KOPT-K1 (cell line): ENCODE measurements around the gene KIAA1958.
"Not testable (repeated sequence)": the region's sequence is repeated elsewhere in the genome, so short reads cannot be mapped to it uniquely, and the experiment has no call there.

Experiments
- H3K27ac ChIP-seq: fragments of 200-600 bp; sonication (generic); 2 replicates; pipeline ENCODE4 v1.5.1; 2016; ENCODE audit warnings: antibody characterized with exemption, mild to moderate bottlenecking, low read depth, low read length; ENCODE audit not compliant: poor library complexity, severe bottlenecking
- H3K36me3 ChIP-seq: fragments of 200-600 bp; sonication (generic); 2 replicates; pipeline ENCODE4 v1.5.1; 2017; ENCODE audit warnings: antibody characterized with exemption, mild to moderate bottlenecking, low read length, moderate library complexity; ENCODE audit not compliant: insufficient read depth
- H3K9me3 ChIP-seq: fragments of 200-600 bp; sonication (generic); 2 replicates; pipeline ENCODE4 v1.5.1; 2017; ENCODE audit warnings: antibody characterized with exemption, low read length, mild to moderate bottlenecking; ENCODE audit not compliant: insufficient read depth, poor library complexity, severe bottlenecking

Gene KIAA1958

GRCh38 chr9:112502175-112502946, 15.7 kb downstream of the KIAA1958 start:
- Histone ChIP-seq H3K9me3 (no peaks in the 10 kb centered on the region), H3K27ac (no peak overlapping the region), H3K36me3 (no peaks in the 10 kb centered on the region)

DNA sequence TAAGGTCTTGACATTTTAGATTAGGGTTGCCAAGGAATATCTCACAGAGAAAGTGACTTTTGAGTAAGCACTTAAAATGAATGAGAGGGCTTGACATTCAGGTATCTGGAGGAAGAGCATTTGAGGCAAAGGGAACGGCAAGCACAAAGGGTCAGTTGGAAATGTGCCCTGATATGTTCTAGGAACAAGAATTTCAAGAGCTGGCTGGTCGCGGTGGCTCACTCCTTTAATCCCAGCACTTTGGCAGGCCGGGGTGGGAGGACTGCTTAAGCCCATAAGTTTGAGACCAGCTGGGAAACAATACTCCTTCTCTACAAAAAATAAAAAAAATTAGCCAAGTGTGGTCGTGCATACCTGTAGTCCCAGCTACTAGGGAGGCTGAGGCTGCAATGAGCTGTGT, 16.5 kb downstream of the KIAA1958 start:
- Histone ChIP-seq H3K36me3 (no peaks in the 10 kb centered on the region), H3K27ac (no peak overlapping the region), H3K9me3 (no peaks in the 10 kb centered on the region)

GRCh38 chr9:112505086-112505485, 18.5 kb downstream of the KIAA1958 start:
- H3K36me3 ChIP-seq: no peaks in the 10 kb centered on the region
- no peak overlapping the region for H3K27ac ChIP-seq
- H3K9me3 ChIP-seq: no peaks in the 10 kb centered on the region

GRCh38 chr9:112505607-112506006, 19.0 kb downstream of the KIAA1958 start:
- H3K36me3 ChIP-seq: no peaks in the 10 kb centered on the region
- no peak overlapping the region for H3K27ac ChIP-seq
- H3K9me3 ChIP-seq: no peaks in the 10 kb centered on the region

GRCh38 chr9:112506571-112506970, 19.9 kb downstream of the KIAA1958 start:
- no peak overlapping the region for H3K27ac ChIP-seq
- no peaks in the 10 kb centered on the region for H3K9me3 ChIP-seq
- no peaks in the 10 kb centered on the region for H3K36me3 ChIP-seq

GRCh38 chr9:112507001-112507680, 20.5 kb downstream of the KIAA1958 start:
- Histone ChIP-seq H3K9me3 (no peaks in the 10 kb centered on the region), H3K27ac (no peak overlapping the region), H3K36me3 (no peaks in the 10 kb centered on the region)

GRCh38 chr9:112508377-112508776, 21.8 kb downstream of the KIAA1958 start:
- Histone ChIP-seq H3K27ac (no peak overlapping the region), H3K36me3 (no peaks in the 10 kb centered on the region), H3K9me3 (no peaks in the 10 kb centered on the region)

DNA sequence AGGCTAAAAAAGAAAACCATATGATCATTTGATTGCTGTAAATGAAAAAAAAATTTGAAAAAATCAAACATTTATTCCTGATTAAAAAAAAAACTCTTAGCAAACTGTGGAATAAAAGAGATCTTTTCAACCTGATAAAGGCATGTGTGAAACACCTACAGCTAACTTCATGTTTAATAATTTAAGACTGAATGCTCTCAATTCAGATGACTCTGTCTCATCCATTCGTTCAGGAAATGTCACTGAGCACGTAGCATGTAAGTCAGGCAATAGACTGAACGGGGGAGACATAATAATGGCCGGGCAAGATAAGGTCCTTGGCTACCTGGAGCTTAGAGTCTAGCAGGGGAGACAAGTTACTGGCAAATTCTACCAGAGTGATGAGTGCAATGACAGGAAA, 25.8 kb downstream of the KIAA1958 start:
- H3K27ac ChIP-seq, H3K9me3 ChIP-seq: not testable (repeated sequence)

DNA sequence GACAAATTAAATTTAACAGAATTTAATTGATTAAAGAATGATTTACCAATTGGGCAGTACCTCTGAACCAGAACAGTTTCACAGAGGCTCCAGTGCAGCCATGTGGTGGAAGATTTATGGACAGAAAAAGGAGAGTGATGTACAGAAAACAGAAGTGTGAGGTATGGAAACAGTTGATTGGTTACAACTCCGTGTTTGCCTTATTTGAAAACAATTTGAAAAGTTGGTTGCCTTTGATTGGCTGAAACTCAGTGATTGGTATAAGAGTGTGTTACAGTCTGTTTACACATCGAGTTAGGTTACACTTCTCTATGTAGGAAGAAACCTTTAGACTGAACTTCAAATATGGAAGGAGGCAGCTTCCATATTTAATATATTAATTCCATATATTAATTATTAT, 30.1 kb downstream of the KIAA1958 start:
- Histone ChIP-seq H3K27ac (no peak overlapping the region), H3K36me3 (no peaks in the 10 kb centered on the region), H3K9me3 (no peaks in the 10 kb centered on the region)

More for the DNA sequence above, 25.8 kb downstream of the KIAA1958 start:
- not testable (repeated sequence) for H3K36me3 ChIP-seq

DNA sequence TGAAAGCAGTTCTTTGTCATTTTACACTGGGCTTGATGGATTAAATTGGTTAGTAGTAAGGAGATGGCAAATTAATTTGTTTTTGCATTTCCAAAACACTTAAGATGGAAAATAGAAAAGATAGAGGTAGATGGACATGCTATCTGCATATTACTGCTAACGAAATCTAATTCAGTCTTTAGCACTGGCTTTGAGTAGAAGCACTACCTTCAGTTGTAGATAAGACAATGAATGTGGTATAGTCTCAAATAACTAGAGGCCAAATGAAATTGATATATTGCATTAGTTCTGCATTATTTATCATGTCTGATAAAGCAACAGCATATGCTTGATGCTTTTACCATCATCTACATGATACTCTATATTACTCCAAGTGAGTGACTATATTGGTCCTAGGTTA, 33.4 kb downstream of the KIAA1958 start:
- Histone ChIP-seq H3K36me3 (no peaks in the 10 kb centered on the region), H3K9me3 (no peaks in the 10 kb centered on the region), H3K27ac (no peak overlapping the region)

DNA sequence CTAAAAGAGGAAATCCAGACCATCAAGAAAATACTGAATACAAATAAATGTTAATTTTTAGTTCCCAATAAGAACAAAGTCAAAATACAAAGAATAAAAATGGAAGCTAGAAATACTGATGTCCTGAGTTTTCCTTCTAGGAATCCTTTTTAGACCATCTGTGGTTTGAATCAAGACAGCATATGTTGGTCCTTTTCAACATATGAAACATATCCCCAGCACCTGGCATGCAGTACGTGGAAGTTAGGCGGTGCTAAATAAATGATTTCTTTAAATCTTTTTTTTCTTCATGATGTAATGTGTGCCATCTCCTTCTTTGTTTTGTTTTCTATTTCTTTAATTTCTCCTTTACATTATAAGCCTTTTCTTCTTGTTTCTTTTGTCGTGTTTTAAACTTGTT, 34.0 kb downstream of the KIAA1958 start:
- Histone ChIP-seq H3K36me3 (no peaks in the 10 kb centered on the region), H3K9me3 (no peaks in the 10 kb centered on the region), H3K27ac (no peak overlapping the region)

GRCh38 chr9:112526973-112527372, 40.3 kb downstream of the KIAA1958 start:
- Histone ChIP-seq H3K27ac (no peak overlapping the region), H3K36me3 (no peaks in the 10 kb centered on the region), H3K9me3 (no peaks in the 10 kb centered on the region)

DNA sequence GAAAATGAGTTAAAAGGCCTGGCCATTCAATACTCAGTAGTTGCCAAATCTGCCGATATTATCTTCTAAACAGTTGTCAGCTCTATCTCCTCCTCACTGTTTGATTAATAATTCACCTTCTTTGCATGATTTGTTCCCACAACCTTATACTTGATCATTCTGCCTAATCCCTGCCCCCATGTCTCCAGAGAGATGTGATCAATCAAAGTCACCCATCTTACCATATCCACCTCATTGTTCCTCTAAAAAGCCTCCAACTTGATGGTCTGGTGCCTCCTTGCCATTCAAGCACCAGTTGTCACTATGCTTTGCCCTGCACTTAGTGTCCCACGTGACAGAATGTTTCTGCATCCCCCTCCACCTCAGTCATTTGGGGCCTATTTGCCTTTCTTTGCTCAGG, 41.3 kb downstream of the KIAA1958 start:
- Histone ChIP-seq H3K9me3 (no peaks in the 10 kb centered on the region), H3K36me3 (no peaks in the 10 kb centered on the region), H3K27ac (no peak overlapping the region)

- H3K27ac ChIP-seq: no peak overlapping the region
- no peaks in the 10 kb centered on the region for H3K9me3 ChIP-seq
- no peaks in the 10 kb centered on the region for H3K36me3 ChIP-seq
Observed at GRCh38 chr9:112529316-112529715, 42.7 kb downstream of the KIAA1958 start.

DNA sequence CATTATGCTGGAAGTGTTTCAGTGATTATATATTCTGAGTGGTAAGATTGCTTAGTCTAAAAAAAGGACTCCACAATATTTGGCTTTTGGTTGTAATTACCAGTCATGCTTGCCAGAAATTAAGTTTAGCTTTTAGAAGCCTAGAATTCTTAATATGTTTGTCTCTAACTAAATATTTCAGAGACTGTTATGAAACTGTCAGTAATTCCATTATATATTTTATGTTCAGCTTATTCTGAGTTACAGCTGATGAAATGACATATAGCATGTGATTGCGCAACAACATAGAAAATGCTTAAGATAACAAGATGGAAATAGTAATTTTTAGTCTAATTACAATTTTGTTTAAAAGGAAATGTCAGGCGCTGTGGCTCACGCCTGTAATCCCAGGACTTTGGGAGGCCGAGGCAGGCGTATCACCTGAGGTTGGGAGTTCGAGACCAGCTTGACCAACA, 44.2 kb downstream of the KIAA1958 start:
- H3K36me3 ChIP-seq: no peaks in the 10 kb centered on the region
- H3K9me3 ChIP-seq: no peaks in the 10 kb centered on the region
- H3K27ac ChIP-seq: no peak overlapping the region
